GM18868 (cell line): ENCODE measurements around the gene CALN1.

Experiments
- ATAC-seq: cut with Tn5 transposase; IDR thresholded peaks from one replicate; pipeline ENCODE4 v1.9.1; 2021; ENCODE audit warnings: mild to moderate bottlenecking, moderate library complexity; ENCODE audit not compliant: unreplicated experiment

CALN1 gene

DNA sequence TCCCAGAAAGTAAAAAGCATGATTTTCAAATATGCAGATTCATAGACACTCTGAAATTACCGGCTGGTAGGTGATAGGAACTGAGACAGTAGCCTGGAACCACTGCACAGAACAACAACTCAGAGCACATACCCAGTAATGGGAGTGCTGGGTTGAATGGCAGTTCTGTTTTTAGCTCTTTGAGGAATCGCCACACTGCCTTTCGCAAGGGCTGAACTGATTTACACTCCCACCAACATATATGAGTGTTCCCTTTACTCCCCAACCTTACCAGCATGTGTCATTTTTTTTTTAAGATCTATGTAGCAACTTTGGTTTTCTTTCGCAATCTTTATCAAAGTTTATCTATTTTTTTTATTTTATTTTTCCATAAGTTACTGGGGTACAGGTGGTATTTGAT, 358.8 kb downstream of the CALN1 start:
- no peak for ATAC-seq

- no peak for ATAC-seq
These were observed 363.7 kb downstream of the CALN1 start for GRCh38 chr7:72048420-72048819.

DNA sequence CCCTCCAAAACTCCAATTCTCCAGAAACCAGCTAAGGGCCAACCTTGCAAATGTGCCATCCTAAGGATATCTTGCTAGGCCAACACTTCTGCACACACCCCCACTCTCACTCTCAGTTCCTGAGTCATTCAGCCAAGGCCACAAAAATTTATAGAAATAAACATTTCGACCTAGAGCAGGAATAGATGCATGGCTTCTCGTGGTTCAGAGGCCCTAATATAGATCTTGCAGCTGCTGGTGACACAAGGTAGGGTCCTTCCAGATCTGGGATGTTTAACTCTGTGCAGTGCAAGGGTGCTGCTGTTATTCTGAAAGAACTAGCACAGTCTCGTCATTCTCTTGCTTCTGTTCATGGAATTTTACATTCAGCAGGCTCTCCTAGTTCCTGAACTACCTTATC, 369.3 kb downstream of the CALN1 start:
- no peak for ATAC-seq

GRCh38 chr7:72040641-72041040, 371.5 kb downstream of the CALN1 start:
- ATAC-seq, result no peak

DNA sequence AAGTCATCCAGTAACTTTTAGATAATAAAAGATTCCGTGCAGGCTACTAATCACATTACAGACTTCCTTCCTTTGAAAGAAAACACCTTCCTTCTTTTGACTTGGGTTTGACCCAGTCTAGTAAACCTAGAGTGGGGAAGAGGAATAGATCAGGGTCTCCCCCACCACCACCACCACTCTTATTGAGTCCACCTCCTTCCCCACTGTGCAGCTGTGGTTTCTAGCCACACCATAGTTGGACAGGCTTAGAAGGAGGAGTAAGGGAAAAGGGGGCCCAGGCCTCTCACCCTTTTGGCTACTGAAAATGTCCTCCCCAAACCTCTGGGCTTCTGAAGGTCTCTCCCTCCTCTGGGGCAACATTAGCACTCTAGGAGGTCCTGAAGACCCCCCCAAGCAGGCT, 372.7 kb downstream of the CALN1 start:
- no peak for ATAC-seq

DNA sequence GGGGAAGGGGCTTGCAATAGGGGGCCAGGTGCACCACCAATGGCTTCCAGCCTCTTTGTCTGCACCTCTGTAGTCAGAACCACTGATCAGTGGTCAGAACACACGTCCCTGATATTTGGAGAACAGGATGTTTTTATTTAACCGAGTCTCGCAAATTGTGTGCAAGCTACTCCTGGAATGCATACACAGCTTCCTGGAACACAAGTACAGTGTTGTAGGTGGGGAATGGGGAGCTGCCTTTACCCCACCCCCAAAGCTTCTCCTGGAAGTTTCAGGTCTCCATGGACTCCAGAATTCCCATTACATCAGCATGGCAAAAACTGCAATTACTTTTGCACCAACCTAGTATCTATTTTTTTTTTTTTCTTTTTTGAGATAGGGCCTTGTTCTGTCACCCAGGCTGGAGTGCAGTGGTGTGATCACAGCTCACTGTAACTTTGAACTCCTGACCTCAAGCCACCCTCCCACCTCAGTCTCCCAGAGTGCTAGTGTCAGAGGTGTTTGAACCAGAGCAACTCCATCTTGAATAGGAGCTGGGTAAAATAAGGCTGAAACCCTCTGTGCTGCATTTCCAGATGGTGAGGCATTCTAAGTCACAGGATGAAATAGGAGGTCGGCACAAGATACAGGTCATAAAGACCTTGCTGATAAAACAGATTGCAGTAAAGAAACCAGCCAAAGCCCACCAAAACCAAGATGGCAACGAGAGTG, 374.0 kb downstream of the CALN1 start:
- no peak for ATAC-seq

- ATAC-seq, result no peak
These were observed 374.6 kb downstream of the CALN1 start for GRCh38 chr7:72037516-72037915.

- ATAC-seq, result no peak
These were observed 376.9 kb downstream of the CALN1 start for GRCh38 chr7:72035266-72035665.

- no peak for ATAC-seq
These were observed 379.2 kb downstream of the CALN1 start for GRCh38 chr7:72032934-72033333.

DNA sequence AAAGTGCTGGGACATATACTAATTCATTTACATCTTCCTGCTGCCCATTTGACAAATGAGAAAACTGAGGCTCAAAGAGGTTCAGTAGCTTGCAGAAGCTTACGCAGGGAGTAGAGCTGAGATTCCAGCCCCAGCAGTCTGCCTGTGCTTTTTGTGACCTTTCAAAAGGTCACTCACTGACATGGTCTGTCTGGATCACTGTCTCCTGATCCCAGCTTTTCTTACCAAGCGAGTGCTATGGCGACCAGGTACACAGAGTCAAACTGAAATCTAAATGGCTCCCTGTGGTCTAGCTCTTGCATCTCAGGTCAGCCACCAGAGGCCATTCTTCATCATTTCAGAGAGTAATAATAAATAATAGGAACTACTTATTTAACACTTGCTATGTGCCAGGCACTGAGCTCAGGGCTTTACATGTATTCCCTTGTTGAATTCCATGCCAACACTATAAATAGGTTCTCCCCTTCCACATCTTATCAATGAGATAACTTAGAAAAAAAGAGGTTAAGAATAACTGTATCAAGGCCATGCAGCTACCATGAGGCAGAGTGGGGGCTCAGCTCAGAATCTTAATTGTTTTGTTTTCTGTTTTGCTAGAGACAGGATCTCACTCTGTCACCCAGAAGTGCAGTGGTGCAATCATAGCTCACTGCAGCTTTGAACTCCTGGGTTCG, 381.0 kb downstream of the CALN1 start:
- no peak for ATAC-seq

DNA sequence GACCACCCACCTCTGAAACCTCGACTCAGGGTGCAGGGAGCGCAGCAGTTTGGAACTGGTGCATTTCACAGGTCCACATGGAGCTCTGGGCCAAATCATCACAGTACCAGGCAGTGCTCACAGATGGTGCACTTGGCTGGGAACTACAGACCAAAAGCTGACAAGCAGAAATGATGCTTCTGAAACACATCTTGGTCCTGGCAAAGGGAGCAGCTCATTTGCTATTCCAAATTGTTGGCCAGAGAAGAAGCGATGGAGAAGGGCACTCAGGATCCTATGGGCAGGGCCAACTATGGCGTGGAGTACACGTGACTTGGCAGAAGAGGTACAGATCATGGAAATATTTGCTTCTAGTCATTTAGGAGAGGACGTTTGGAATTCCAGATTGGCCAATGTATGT, 383.9 kb downstream of the CALN1 start:
- ATAC-seq, result no peak

- ATAC-seq, result no peak
These were observed 386.7 kb downstream of the CALN1 start for GRCh38 chr7:72025381-72025960.

GRCh38 chr7:72023926-72024325, 388.2 kb downstream of the CALN1 start:
- ATAC-seq, result no peak

GRCh38 chr7:72021716-72022115, 390.4 kb downstream of the CALN1 start:
- ATAC-seq, result no peak

DNA sequence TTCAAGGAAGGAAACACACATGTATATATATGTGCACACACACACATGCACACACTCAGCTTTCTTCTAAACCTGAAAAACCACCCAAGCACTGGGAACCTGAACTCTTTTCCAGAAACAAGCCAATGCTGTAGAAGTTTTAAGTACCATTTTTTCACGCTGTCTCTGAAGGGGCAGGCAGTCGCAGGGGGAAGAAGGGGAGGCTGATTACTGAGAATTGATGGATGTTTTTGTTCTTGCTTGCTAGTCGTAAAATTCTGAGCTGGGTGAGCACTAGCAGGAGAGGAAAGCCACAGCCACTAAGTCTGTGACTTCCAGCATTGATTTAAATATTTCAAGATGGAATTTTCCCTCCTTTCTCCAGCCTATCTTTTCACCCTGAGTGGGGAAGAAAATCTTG, 391.8 kb downstream of the CALN1 start:
- ATAC-seq, result no peak

DNA sequence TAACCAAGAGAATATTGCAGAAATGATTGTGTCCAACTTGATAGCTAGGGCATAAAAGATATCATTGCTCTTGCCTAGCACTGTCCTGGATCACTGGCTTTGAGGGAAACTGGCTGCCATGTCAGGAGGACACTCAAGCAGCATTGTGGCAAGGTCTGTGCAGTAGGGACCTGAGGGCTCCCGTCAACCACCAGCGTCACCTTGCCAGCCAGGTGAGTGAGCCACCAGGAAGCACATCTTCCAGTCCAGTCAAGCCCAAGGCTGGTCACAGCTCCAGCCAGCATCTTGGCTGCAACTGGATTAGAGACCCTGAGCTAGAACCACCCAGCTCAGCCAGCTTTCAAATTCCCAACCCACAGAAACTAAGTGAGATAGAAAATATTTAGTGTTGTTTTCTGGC, 392.7 kb downstream of the CALN1 start:
- ATAC-seq, result no peak

GRCh38 chr7:72017756-72018155, 394.4 kb downstream of the CALN1 start:
- ATAC-seq, result no peak

- no peak for ATAC-seq
These were observed 395.6 kb downstream of the CALN1 start for GRCh38 chr7:72016574-72016973.

DNA sequence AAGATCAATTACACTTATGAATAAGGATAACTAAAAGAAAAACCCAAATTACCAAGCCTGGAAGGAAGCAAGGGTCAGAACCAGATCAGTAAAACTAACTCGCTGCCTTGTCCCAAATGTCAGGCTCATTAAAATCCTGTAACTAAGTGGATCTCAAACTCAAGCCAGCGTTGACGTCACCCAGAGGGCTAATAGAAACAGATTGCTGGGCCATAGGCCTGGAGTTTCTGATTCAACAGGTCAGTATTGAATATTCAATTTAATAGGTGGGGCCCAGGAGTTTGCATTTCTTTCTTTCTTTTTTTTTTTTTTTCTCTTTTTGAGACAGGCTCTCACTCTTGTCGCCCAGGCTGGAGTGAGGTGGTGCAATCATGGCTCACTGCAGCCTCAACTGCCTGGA, 397.0 kb downstream of the CALN1 start:
- no peak for ATAC-seq

DNA sequence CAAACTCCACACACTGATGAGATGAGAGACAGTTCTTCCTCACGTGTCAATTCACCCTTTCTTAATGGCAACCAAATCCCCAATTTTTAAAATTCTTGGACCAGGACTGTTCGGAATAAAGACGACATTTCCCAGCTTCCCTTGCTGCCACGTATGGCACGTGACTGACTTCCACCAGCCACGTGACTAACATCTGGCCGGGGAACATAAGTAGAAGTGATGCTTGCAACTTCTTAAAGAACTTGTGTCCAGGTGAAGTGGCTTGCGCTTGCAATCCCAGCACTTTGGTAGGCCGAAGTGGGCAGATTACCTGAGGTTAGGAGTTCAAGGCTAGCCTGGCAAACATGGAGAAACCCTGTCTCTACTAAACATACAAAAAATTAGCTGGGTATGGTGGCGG, 405.1 kb downstream of the CALN1 start:
- no peak for ATAC-seq

DNA sequence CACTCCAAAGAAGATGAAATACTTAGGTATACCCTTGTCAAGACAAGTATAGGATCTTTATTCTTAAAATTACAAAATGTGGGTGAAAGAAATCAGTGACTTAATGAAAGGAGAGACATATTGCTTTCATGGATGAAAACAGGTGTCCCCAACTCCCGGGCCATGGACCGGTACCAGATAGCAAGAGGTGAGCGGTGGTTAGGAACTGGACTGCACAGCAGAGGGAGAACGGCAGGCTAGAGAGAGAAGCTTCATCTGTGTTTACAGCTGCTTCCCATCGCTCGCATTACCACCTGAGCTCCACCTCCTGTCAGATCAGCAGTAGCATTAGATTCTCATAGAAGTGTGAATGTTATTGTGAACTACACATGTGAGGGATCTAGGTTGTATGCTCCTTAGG, 408.9 kb downstream of the CALN1 start:
- ATAC-seq, result no peak

DNA sequence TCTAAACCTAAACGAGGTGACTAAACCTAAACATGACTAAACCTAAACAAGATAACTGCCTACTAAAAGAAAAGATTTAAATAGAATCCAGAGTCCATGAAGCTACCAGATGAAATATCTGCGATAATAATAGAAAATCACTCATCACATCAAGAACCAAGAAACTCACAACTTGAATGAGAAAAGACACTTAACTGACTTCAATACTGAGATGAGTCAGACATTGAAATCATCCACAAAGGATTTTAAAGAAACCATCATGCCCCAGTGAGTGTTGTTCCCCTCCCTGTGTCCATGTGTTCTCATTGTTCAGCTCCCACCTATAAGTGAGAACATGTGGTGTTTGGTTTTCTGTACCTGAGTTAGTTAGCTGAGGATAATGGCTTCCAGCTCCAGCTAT, 416.0 kb downstream of the CALN1 start:
- ATAC-seq, result no peak
